ENCODE measurements around the gene BRINP3.

Gene BRINP3

DNA sequence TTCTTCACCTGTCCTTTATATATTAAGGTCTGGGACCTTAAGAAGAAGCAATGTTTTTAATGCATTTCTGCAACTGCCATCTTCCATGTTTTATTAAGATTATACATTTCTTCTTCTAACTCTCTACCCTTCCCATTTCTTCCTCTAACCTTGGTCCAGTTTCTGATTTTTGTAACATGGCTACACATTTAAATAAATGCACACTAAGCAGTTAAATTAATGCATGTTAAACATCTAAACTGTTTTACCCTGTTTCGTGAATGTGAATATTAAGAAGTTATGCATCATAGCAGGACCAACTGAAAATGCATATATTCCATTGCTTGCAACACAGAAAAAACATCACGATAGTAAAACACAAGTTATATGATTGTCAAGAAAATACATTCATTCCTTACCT, 3.7 kb downstream of the BRINP3 start:
- TF ChIP-seq CTCF (IDR thresholded peaks at IDR 0.05), result no peak

DNA sequence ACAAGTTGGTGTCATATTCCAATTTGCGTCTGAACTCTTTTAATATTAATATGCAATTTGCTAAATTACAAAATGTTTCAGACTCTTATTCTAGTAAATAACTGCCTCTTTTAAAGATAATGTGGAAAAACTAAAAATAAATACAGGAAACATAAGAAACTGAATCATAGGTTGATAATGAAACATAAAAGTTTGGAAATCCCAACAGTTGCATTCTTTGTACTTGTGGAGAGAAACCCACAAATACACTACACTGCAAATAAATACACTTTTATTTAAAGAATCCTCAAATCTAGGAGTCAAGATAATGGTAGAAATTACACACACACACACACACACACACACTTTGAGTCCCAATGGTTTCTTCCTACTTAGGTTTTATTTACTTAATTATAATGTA, 5.2 kb downstream of the BRINP3 start:
- no peak for TF ChIP-seq CTCF (IDR thresholded peaks at IDR 0.05)

DNA sequence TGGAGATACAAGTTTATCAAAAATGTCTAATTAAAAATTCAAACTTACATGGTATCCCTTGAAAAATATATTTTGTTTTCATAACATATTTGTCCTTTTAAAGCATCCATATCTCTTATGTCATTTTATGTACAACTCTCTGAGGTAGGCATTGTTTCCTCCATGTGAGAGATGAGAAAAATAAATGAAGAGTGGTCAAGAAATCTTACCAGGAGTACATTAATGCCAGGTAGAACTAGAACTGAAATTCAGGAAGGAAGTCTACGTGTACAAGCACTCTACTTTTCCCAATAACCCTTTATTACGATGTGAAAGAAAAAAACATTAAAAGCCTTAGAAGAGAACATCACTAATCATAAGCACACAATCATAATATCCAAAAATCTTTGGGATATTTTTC, 5.6 kb downstream of the BRINP3 start:
- TF ChIP-seq CTCF (IDR thresholded peaks at IDR 0.05), result no peak

DNA sequence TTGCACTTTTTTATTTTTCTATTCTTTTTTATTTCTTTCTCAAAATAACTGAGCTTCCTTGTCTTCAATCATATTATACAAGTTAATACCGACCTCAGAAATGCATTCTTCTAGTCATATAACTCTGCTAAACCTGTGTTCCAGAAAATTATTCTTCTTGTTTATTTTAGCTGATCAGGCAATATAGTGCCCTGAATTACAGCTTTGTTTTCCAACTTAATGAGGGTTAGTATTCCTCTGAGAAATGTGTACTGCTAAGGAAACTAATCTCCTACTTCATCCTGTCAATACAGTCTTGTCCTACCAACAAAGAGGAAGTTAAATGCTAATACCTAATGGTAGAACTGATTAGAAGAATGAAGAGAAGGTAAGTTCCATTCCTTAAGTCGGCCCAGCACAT, 13.0 kb downstream of the BRINP3 start:
- no peak for TF ChIP-seq CTCF (IDR thresholded peaks at IDR 0.05)

- no peak for TF ChIP-seq CTCF (IDR thresholded peaks at IDR 0.05)
Measured at GRCh38 chr1:190456129-190456528, 21.5 kb downstream of the BRINP3 start.

- no peak for TF ChIP-seq CTCF (IDR thresholded peaks at IDR 0.05)
Measured at GRCh38 chr1:190455631-190456030, 22.0 kb downstream of the BRINP3 start.

DNA sequence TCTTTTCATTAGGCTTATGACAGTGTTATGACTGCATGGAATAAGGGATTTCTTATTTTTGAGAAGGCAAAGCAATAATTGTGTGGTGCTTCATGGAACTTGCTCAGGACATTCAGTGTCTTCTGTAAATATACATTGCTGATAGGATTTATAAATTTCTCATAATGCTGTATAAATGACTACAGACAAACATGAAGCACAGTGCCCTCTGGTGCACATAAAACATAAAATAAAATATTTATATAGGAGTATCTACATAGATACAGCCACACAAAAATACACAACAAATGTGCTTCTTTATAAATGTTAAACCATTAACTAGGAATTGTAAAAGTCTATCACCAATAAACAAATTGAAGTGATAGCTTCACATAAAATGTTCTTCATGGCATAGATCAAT, 24.1 kb downstream of the BRINP3 start:
- peak; percentile 35; the same call in 1 of the 2 replicates for TF ChIP-seq CTCF (IDR thresholded peaks at IDR 0.05)

DNA sequence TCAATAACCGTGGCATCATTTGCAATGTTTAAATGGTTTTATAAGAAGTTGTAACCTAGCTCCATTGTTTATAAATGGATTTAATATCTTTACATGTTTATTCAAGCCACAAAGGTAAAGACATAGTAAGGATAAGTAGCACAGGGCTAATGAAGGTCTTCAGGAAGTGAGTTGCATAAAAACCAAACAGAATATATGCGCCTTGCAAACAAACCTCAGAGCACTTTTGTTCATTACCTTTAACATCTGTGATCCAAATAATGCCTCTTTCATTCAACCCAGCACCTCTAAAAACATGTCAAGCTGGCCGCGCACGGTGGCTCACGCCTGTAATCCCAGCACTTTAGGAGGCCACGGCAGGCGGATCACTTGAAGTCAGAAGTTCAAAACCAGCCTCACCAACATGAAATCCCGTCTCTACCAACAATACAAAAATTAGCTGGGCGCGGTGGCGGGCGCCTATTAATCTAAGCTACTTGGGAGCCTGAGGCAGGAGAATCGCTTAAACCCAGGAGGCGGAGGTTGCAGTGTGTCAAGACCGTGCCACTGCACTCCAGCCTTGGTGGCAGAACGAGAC, 25.3 kb downstream of the BRINP3 start:
- TF ChIP-seq CTCF (IDR thresholded peaks at IDR 0.05), result no peak

All from LNCAP (cell line).